OCI-LY1 (cell line): ENCODE data around the gene PLPP4.

Experiments used
- CTCF ChIP-seq: fragments of 200-600 bp; sonication (generic), shearing (Covaris generic); IDR thresholded peaks from 2 replicates; pipeline ENCODE4 v1.5.1; 2017; ENCODE audit warnings: mild to moderate bottlenecking, antibody characterized with exemption, low read length, moderate library complexity, mixed read lengths
- EZH2 ChIP-seq: fragments of 200-600 bp; sonication (generic), shearing (Covaris generic); IDR thresholded peaks from 2 replicates; pipeline ENCODE4 v1.8.0; 2017; ENCODE audit warnings: borderline replicate concordance, mixed run types, mild to moderate bottlenecking, antibody characterized with exemption, low read length, moderate library complexity, mixed read lengths

- no peak for TF ChIP-seq CTCF
- no peak for TF ChIP-seq EZH2
Observed at GRCh38 chr10:120428754-120429153, 28.3 kb upstream of the PLPP4 start.
